ENCODE results near the gene DYNC2I2.
"Not testable (repeated sequence)": the region's sequence is repeated elsewhere in the genome, so short reads cannot be mapped to it uniquely, and the experiment has no call there.

DYNC2I2 gene

GRCh38 chr9:128684325-128685199 is 27.9 kb upstream of the DYNC2I2 start:
- Histone ChIP-seq H3K4me1 (ENCODE audit: control insufficient read depth, insufficient read depth, low read length) (peaks cover 11% of the 10 kb centered on the region), H3K9me3 (ENCODE audit: control insufficient read depth in 2 of 2, low read length in 2 of 2) (no peaks in the 10 kb centered on the region), H3K36me3 (ENCODE audit: control insufficient read depth in 2 of 2, insufficient read depth in 2 of 2, low read length in 2 of 2) (no peaks in the 10 kb centered on the region), H3K9ac (ENCODE audit: low read length in 2 of 2) (peak overlapping the region; percentile 62 to 68), H3K27ac (ENCODE audit: low read length) (no peak overlapping the region), H3K27me3 (ENCODE audit: control insufficient read depth in 1 of 2, insufficient read depth in 2 of 2, low read length in 2 of 2) (peaks cover 5 to 22% of the 10 kb centered on the region in 2 donors), H3K4me3 (ENCODE audit: low read length in 2 of 2) (peak overlapping the region; percentile 44 to 67)

GRCh38 chr9:128684065-128684324 is 27.3 kb upstream of the DYNC2I2 start:
- H3K27ac ChIP-seq (ENCODE audit: low read length): no peak overlapping the region
- H3K9me3 ChIP-seq (ENCODE audit: control insufficient read depth in 2 of 2, low read length in 2 of 2): no peaks in the 10 kb centered on the region
- no peaks in the 10 kb centered on the region for H3K36me3 ChIP-seq (ENCODE audit: control insufficient read depth in 2 of 2, insufficient read depth in 2 of 2, low read length in 2 of 2)
- H3K9ac ChIP-seq (ENCODE audit: low read length in 2 of 2): peak overlapping the region; percentile 62 to 68
- H3K4me1 ChIP-seq (ENCODE audit: control insufficient read depth, insufficient read depth, low read length): peaks cover 11% of the 10 kb centered on the region
- H3K27me3 ChIP-seq (ENCODE audit: control insufficient read depth in 1 of 2, insufficient read depth in 2 of 2, low read length in 2 of 2): peaks cover 5 to 22% of the 10 kb centered on the region in 2 donors
- peak overlapping the region; percentile 44 to 67 for H3K4me3 ChIP-seq (ENCODE audit: low read length in 2 of 2)

- Histone ChIP-seq H3K4me3 (ENCODE audit: low read length in 2 of 2) (peak overlapping the region; percentile 44 to 67), H3K36me3 (ENCODE audit: control insufficient read depth in 2 of 2, insufficient read depth in 2 of 2, low read length in 2 of 2) (no peaks in the 10 kb centered on the region), H3K9ac (ENCODE audit: low read length in 2 of 2) (peak overlapping the region; percentile 62 to 68), H3K27me3 (ENCODE audit: control insufficient read depth in 1 of 2, insufficient read depth in 2 of 2, low read length in 2 of 2) (peaks cover 5 to 22% of the 10 kb centered on the region in 2 donors), H3K4me1 (ENCODE audit: control insufficient read depth, insufficient read depth, low read length) (peaks cover 11% of the 10 kb centered on the region), H3K9me3 (ENCODE audit: control insufficient read depth in 2 of 2, low read length in 2 of 2) (no peaks in the 10 kb centered on the region), H3K27ac (ENCODE audit: low read length) (no peak overlapping the region)
These were observed 26.9 kb upstream of the DYNC2I2 start for GRCh38 chr9:128683340-128684064.

GRCh38 chr9:128677794-128678193 is 21.1 kb upstream of the DYNC2I2 start:
- Histone ChIP-seq H3K27me3 (ENCODE audit: control insufficient read depth in 1 of 2, insufficient read depth in 2 of 2, low read length in 2 of 2) (no peaks in the 10 kb centered on the region), H3K4me3 (ENCODE audit: low read length in 2 of 2) (no peak overlapping the region), H3K9me3 (ENCODE audit: control insufficient read depth in 2 of 2, low read length in 2 of 2) (no peaks in the 10 kb centered on the region), H3K4me1 (ENCODE audit: control insufficient read depth, insufficient read depth, low read length) (no peaks in the 10 kb centered on the region), H3K9ac (ENCODE audit: low read length in 2 of 2) (no peak overlapping the region), H3K36me3 (ENCODE audit: control insufficient read depth in 2 of 2, insufficient read depth in 2 of 2, low read length in 2 of 2) (no peaks in the 10 kb centered on the region), H3K27ac (ENCODE audit: low read length) (no peak overlapping the region)

- no peaks in the 10 kb centered on the region for H3K9me3 ChIP-seq (ENCODE audit: control insufficient read depth in 2 of 2, low read length in 2 of 2)
- H3K4me3 ChIP-seq (ENCODE audit: low read length in 2 of 2): no peak overlapping the region
- H3K27ac ChIP-seq (ENCODE audit: low read length): no peak overlapping the region
- H3K27me3 ChIP-seq (ENCODE audit: control insufficient read depth in 1 of 2, insufficient read depth in 2 of 2, low read length in 2 of 2): no peaks in the 10 kb centered on the region
- H3K9ac ChIP-seq (ENCODE audit: low read length in 2 of 2): no peak overlapping the region
- H3K4me1 ChIP-seq (ENCODE audit: control insufficient read depth, insufficient read depth, low read length): no peaks in the 10 kb centered on the region
- H3K36me3 ChIP-seq (ENCODE audit: control insufficient read depth in 2 of 2, insufficient read depth in 2 of 2, low read length in 2 of 2): no peaks in the 10 kb centered on the region
These were observed 18.7 kb upstream of the DYNC2I2 start for GRCh38 chr9:128675382-128675781.

- no peak overlapping the region for H3K4me3 ChIP-seq (ENCODE audit: low read length in 2 of 2)
- no peak overlapping the region for H3K9ac ChIP-seq (ENCODE audit: low read length in 2 of 2)
- no peaks in the 10 kb centered on the region for H3K36me3 ChIP-seq (ENCODE audit: control insufficient read depth in 2 of 2, insufficient read depth in 2 of 2, low read length in 2 of 2)
- H3K27ac ChIP-seq (ENCODE audit: low read length): no peak overlapping the region
- no peaks in the 10 kb centered on the region for H3K27me3 ChIP-seq (ENCODE audit: control insufficient read depth in 1 of 2, insufficient read depth in 2 of 2, low read length in 2 of 2)
- H3K9me3 ChIP-seq (ENCODE audit: control insufficient read depth in 2 of 2, low read length in 2 of 2): no peaks in the 10 kb centered on the region
- H3K4me1 ChIP-seq (ENCODE audit: control insufficient read depth, insufficient read depth, low read length): no peaks in the 10 kb centered on the region
These were observed 13.1 kb upstream of the DYNC2I2 start for GRCh38 chr9:128669786-128670185.

- H3K36me3 ChIP-seq (ENCODE audit: control insufficient read depth in 2 of 2, insufficient read depth in 2 of 2, low read length in 2 of 2); H3K27ac ChIP-seq (ENCODE audit: low read length); H3K4me1 ChIP-seq (ENCODE audit: control insufficient read depth, insufficient read depth, low read length); H3K4me3 ChIP-seq (ENCODE audit: low read length in 2 of 2); H3K27me3 ChIP-seq (ENCODE audit: control insufficient read depth in 1 of 2, insufficient read depth in 2 of 2, low read length in 2 of 2); H3K9me3 ChIP-seq (ENCODE audit: control insufficient read depth in 2 of 2, low read length in 2 of 2); H3K9ac ChIP-seq (ENCODE audit: low read length in 2 of 2): not testable (repeated sequence)
These were observed 9.9 kb upstream of the DYNC2I2 start for GRCh38 chr9:128666481-128666941.

- H3K4me1 ChIP-seq (ENCODE audit: control insufficient read depth, insufficient read depth, low read length): no peaks in the 10 kb centered on the region
- no peaks in the 10 kb centered on the region for H3K9me3 ChIP-seq (ENCODE audit: control insufficient read depth in 2 of 2, low read length in 2 of 2)
- no peak overlapping the region for H3K27ac ChIP-seq (ENCODE audit: low read length)
- no peak overlapping the region for H3K4me3 ChIP-seq (ENCODE audit: low read length in 2 of 2)
- no peaks in the 10 kb centered on the region for H3K36me3 ChIP-seq (ENCODE audit: control insufficient read depth in 2 of 2, insufficient read depth in 2 of 2, low read length in 2 of 2)
- no peak overlapping the region for H3K9ac ChIP-seq (ENCODE audit: low read length in 2 of 2)
- H3K27me3 ChIP-seq (ENCODE audit: control insufficient read depth in 1 of 2, insufficient read depth in 2 of 2, low read length in 2 of 2): no peaks in the 10 kb centered on the region
These were observed 1.1 kb upstream of the DYNC2I2 start for GRCh38 chr9:128657796-128658195.

- peak overlapping the region in 1 of 2 donors; percentile 85 for H3K4me3 ChIP-seq (ENCODE audit: low read length in 2 of 2)
- peak overlapping the region; percentile 76 to 98 for H3K9ac ChIP-seq (ENCODE audit: low read length in 2 of 2)
- H3K4me1 ChIP-seq (ENCODE audit: control insufficient read depth, insufficient read depth, low read length): no peaks in the 10 kb centered on the region
These were observed 677 bp upstream of the DYNC2I2 start for GRCh38 chr9:128657344-128657704.

GRCh38 chr9:128654481-128654880 is 2.2 kb downstream of the DYNC2I2 start:
- H3K4me3 ChIP-seq (ENCODE audit: low read length in 2 of 2): no peak overlapping the region
- peaks cover 3% of the 10 kb centered on the region for H3K4me1 ChIP-seq (ENCODE audit: control insufficient read depth, insufficient read depth, low read length)
- H3K27me3 ChIP-seq (ENCODE audit: control insufficient read depth in 1 of 2, insufficient read depth in 2 of 2, low read length in 2 of 2): no peaks in the 10 kb centered on the region
- no peaks in the 10 kb centered on the region for H3K9me3 ChIP-seq (ENCODE audit: control insufficient read depth in 2 of 2, low read length in 2 of 2)
- H3K9ac ChIP-seq (ENCODE audit: low read length in 2 of 2): no peak overlapping the region
- H3K36me3 ChIP-seq (ENCODE audit: control insufficient read depth in 2 of 2, insufficient read depth in 2 of 2, low read length in 2 of 2): no peaks in the 10 kb centered on the region
- no peak overlapping the region for H3K27ac ChIP-seq (ENCODE audit: low read length)

More at GRCh38 chr9:128657344-128657704, 677 bp upstream of the DYNC2I2 start:
- H3K9me3 ChIP-seq (ENCODE audit: control insufficient read depth in 2 of 2, low read length in 2 of 2): no peaks in the 10 kb centered on the region
- H3K36me3 ChIP-seq (ENCODE audit: control insufficient read depth in 2 of 2, insufficient read depth in 2 of 2, low read length in 2 of 2): no peaks in the 10 kb centered on the region
- no peaks in the 10 kb centered on the region for H3K27me3 ChIP-seq (ENCODE audit: control insufficient read depth in 1 of 2, insufficient read depth in 2 of 2, low read length in 2 of 2)
- H3K27ac ChIP-seq (ENCODE audit: low read length): peak overlapping the region; percentile 99

- Histone ChIP-seq H3K9ac (ENCODE audit: low read length in 2 of 2) (no peak overlapping the region), H3K9me3 (ENCODE audit: control insufficient read depth in 2 of 2, low read length in 2 of 2) (no peaks in the 10 kb centered on the region), H3K27me3 (ENCODE audit: control insufficient read depth in 1 of 2, insufficient read depth in 2 of 2, low read length in 2 of 2) (no peaks in the 10 kb centered on the region), H3K27ac (ENCODE audit: low read length) (no peak overlapping the region), H3K36me3 (ENCODE audit: control insufficient read depth in 2 of 2, insufficient read depth in 2 of 2, low read length in 2 of 2) (no peaks in the 10 kb centered on the region), H3K4me3 (ENCODE audit: low read length in 2 of 2) (no peak overlapping the region), H3K4me1 (ENCODE audit: control insufficient read depth, insufficient read depth, low read length) (peaks cover 3% of the 10 kb centered on the region)
These were observed 2.7 kb downstream of the DYNC2I2 start for GRCh38 chr9:128653908-128654307.

Data from stomach smooth muscle (tissue), 2 donors.